DOHH2 (cell line): ENCODE results near the gene ZFYVE16.

Experiments used
- CTCF ChIP-seq: fragments of 200-600 bp; sonication (generic); IDR thresholded peaks from one replicate; pipeline ENCODE4 v1.5.1; 2014; ENCODE audit warnings: antibody characterized with exemption, mild to moderate bottlenecking, low read depth, low read length; ENCODE audit not compliant: poor library complexity, severe bottlenecking
- EZH2phosphoT487 ChIP-seq: fragments of 200-600 bp; sonication (generic); IDR thresholded peaks from 2 replicates; pipeline ENCODE4 v1.6.1; 2017; ENCODE audit warnings: borderline replicate concordance, mild to moderate bottlenecking, antibody characterized with exemption, low read length, moderate library complexity, mixed read lengths

DNA sequence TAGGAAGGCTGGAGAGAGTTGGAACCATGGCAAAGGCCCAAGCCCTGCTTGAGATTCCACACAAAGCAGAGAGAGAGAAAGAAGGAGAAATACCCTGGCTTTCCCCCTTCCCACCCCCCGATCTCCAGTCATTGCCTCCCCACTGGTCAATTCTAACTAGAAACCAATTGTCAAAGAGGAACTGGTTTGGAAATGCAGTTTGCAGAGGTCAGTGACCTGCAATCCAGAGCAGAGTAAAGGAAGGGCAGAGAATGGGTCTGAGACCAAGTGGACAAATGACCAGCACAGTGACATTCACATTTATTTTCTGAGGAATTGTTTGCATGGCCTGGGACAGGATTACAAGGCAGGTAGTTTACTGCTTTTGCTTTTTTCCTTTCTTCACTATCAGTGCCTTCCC, 37.5 kb upstream of the ZFYVE16 start:
- TF ChIP-seq CTCF (no peak), EZH2phosphoT487 (no peak)
